DMS114 treated with DMSO at 0.1 percent for 48 hours (cell line): Measurements from ENCODE around the gene TRIM48.
"Not testable (repeated sequence)": the region's sequence is repeated elsewhere in the genome, so short reads cannot be mapped to it uniquely, and the experiment has no call there.

Experiments
- DNase-seq: peaks from one replicate; lab custom pipeline; 2025; ENCODE audit not compliant: unreplicated experiment; lab: John Stamatoyannopoulos, UW

Gene TRIM48, protein sequence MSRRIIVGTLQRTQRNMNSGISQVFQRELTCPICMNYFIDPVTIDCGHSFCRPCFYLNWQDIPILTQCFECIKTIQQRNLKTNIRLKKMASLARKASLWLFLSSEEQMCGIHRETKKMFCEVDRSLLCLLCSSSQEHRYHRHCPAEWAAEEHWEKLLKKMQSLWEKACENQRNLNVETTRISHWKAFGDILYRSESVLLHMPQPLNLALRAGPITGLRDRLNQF

DNA sequence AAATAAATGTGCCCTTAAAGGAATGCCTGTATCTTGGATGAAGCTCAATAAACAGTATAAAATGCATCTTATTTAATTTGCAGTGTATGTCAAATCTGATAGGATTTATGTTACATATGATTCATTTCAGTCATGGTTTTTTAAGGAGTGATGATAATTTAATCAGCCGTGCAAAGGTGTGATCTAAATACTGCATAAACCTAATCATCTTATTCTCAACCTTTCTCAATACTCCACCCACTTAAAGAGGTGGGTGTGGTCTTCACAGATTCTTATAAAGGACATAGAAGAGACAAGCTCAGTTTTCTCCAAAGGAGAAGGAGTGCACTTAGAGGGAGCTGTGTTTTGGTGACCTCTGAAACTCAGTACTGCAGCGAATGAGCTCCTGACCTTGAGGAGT lies at the start of gene TRIM48:
TRIM48 (plus strand) TSS at position 301 of the 400 bp plus-strand sequence. CDS start 113 bp downstream, outside the sequence.
- not testable (repeated sequence) for DNase-seq

- DNase-seq: not testable (repeated sequence)
Observed at GRCh38 chr11:55238316-55238715, 23.6 kb upstream of the TRIM48 start.

DNA sequence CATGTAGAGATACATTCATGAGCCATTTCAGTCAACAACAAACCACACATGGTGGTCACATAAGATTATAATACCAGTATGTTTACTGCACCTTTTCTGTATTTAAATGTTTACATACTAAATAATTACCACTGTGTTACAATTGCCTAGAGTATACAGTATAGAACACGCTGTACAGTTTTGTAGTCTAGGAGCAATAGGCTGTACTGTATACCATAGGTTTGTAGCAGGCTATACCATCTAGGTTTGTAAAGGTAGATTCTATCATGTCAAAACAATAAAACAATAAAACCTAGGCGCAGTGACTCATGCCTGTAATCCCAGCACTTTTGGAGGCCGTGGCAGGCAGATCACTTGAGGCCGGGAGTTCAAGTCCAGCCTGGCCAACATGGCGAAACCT lies 1.1 kb downstream of the TRIM48 start:
- DNase-seq: no peak
